ENCODE data around the gene NRCAM. TPM values are rescaled to one million over a fixed set of nuclear protein-coding genes. Genes with fewer than 3 reads are reported as not detected.

Gene NRCAM
- total RNA-seq, 1 experiment from 2014 or later = 40.3 TPM

GRCh38 chr7:108251700-108252099 lies 204.5 kb downstream of the NRCAM start:
- CTCF ChIA-PET = no interaction called here
- Histone ChIP-seq H3K79me2 (ENCODE audit: low read depth) (no peaks in the 10 kb centered on the region), H3K27ac (no peak overlapping the region), H3K27me3 (ENCODE audit: insufficient read depth, low read depth) (no peaks in the 10 kb centered on the region), H3K9me2 (ENCODE audit: insufficient read depth) (no peaks in the 10 kb centered on the region), H3K36me3 (ENCODE audit: low read depth) (no peaks in the 10 kb centered on the region), H2AFZ (no peak overlapping the region), H3K4me2 (no peak overlapping the region), H3K9me3 (ENCODE audit: insufficient read depth, low read depth) (no peaks in the 10 kb centered on the region; the same call in 1 of the 2 replicates), H3K4me1 (replicated peaks; ENCODE audit: insufficient read depth) (peaks cover 15% of the 10 kb centered on the region), H3F3A (ENCODE audit: insufficient read depth, low read depth) (peaks cover 6% of the 10 kb centered on the region), H3K4me3 (no peak overlapping the region), H4K20me1 (ENCODE audit: insufficient read depth) (no peaks in the 10 kb centered on the region)
- TF ChIP-seq, protein P1, sequence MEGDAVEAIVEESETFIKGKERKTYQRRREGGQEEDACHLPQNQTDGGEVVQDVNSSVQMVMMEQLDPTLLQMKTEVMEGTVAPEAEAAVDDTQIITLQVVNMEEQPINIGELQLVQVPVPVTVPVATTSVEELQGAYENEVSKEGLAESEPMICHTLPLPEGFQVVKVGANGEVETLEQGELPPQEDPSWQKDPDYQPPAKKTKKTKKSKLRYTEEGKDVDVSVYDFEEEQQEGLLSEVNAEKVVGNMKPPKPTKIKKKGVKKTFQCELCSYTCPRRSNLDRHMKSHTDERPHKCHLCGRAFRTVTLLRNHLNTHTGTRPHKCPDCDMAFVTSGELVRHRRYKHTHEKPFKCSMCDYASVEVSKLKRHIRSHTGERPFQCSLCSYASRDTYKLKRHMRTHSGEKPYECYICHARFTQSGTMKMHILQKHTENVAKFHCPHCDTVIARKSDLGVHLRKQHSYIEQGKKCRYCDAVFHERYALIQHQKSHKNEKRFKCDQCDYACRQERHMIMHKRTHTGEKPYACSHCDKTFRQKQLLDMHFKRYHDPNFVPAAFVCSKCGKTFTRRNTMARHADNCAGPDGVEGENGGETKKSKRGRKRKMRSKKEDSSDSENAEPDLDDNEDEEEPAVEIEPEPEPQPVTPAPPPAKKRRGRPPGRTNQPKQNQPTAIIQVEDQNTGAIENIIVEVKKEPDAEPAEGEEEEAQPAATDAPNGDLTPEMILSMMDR (conservative IDR thresholded peaks at IDR 0.05) = no peak
- TF ChIP-seq EZH2 (IDR thresholded peaks at IDR 0.05; ENCODE audit: low read depth) = no peak
- intact Hi-C loops (cut with micrococcal nuclease; ENCODE audit: unreplicated experiment) = no loop called here
- POLR2A ChIA-PET (ENCODE audit: unreplicated experiment) = interaction anchor here (0.6 kb wide), 1 partner anchor 174 kb away, joined by 3 read pairs; no protein-coding TSS in a partner anchor
- DNase-seq = no peak
- no TSS peak for BruUV-seq (replicated peaks)

DNA sequence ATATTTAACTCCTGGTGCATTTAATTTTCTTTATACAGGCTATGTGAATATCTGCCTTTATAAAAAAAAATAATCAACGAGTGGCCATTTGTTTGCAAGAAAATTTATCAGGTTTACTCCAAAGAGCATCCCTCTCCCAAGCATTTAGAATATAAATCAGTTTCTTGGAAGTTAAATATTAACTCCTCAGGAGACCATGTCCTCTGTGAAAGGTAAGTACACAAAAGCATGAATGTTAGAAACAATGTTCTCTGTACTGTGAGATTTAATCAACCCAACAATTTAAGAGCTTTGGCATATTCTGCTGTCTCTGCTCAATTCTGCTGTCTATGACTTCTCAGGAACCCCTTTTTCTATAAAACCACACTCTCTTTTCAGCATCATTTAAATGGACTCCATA lies 206.8 kb downstream of the NRCAM start:
- peaks cover 25% of the 10 kb centered on the region for H3F3A ChIP-seq (ENCODE audit: insufficient read depth, low read depth)
- no TSS peak for BruUV-seq (replicated peaks)
- CTCF ChIA-PET = no interaction called here
- H2AFZ ChIP-seq = no peak overlapping the region
- H3K4me1 ChIP-seq (replicated peaks; ENCODE audit: insufficient read depth) = peaks cover 37% of the 10 kb centered on the region
- H3K4me3 ChIP-seq = no peak overlapping the region
- no peak overlapping the region for H3K27ac ChIP-seq
- no peaks in the 10 kb centered on the region for H3K79me2 ChIP-seq (ENCODE audit: low read depth)
- POLR2A ChIA-PET (ENCODE audit: unreplicated experiment) = interaction anchor here (0.7 kb wide), 1 partner anchor 13 kb away, joined by 17 read pairs; no protein-coding TSS in a partner anchor
- H4K20me1 ChIP-seq (ENCODE audit: insufficient read depth) = no peaks in the 10 kb centered on the region
- intact Hi-C loops (cut with micrococcal nuclease; ENCODE audit: unreplicated experiment) = no loop called here
- no peaks in the 10 kb centered on the region for H3K27me3 ChIP-seq (ENCODE audit: insufficient read depth, low read depth)
- TF ChIP-seq, protein P1 (conservative IDR thresholded peaks at IDR 0.05) = no peak
- TF ChIP-seq EZH2 (IDR thresholded peaks at IDR 0.05; ENCODE audit: low read depth) = no peak
- H3K4me2 ChIP-seq = no peak overlapping the region
- no peaks in the 10 kb centered on the region for H3K36me3 ChIP-seq (ENCODE audit: low read depth)
- no peaks in the 10 kb centered on the region; the same call in 1 of the 2 replicates for H3K9me3 ChIP-seq (ENCODE audit: insufficient read depth, low read depth)
- no peak for DNase-seq
- H3K9me2 ChIP-seq (ENCODE audit: insufficient read depth) = no peaks in the 10 kb centered on the region

DNA sequence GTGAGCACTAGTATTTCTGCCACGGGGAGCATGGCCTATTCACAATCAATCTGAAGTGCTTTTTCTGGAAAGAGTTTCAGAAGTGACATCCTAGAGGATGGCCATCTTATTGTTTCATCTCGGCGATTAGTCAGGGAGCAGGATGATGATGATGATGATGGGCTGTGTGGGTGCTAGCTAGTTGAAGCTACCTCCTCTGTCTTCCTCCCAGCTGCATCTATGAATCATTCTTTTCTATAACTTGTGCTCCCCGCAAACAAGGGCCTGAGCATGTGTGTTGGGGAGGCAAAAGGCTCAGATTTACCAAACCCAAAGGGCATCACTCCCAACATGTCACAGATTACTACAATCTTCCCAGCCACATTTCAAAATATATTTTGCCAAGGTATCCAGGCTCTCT lies 207.4 kb downstream of the NRCAM start:
- Histone ChIP-seq H3K79me2 (ENCODE audit: low read depth) (no peaks in the 10 kb centered on the region), H3K27me3 (ENCODE audit: insufficient read depth, low read depth) (no peaks in the 10 kb centered on the region), H4K20me1 (ENCODE audit: insufficient read depth) (no peaks in the 10 kb centered on the region), H2AFZ (no peak overlapping the region), H3K4me1 (replicated peaks; ENCODE audit: insufficient read depth) (peaks cover 44% of the 10 kb centered on the region), H3K27ac (no peak overlapping the region), H3K4me2 (no peak overlapping the region), H3K9me3 (ENCODE audit: insufficient read depth, low read depth) (no peaks in the 10 kb centered on the region; the same call in 1 of the 2 replicates), H3K36me3 (ENCODE audit: low read depth) (no peaks in the 10 kb centered on the region), H3F3A (ENCODE audit: insufficient read depth, low read depth) (peaks cover 25% of the 10 kb centered on the region), H3K4me3 (no peak overlapping the region), H3K9me2 (ENCODE audit: insufficient read depth) (no peaks in the 10 kb centered on the region)
- BruUV-seq (replicated peaks) = no TSS peak
- intact Hi-C loops (cut with micrococcal nuclease; ENCODE audit: unreplicated experiment) = no loop called here
- ChIA-PET CTCF (no interaction called here), POLR2A (ENCODE audit: unreplicated experiment) (no interaction called here)
- DNase-seq = no peak
- TF ChIP-seq EZH2 (IDR thresholded peaks at IDR 0.05; ENCODE audit: low read depth) = no peak
- TF ChIP-seq, protein P1 (conservative IDR thresholded peaks at IDR 0.05) = no peak

All from PC-9 (cell line).